Effector CD8-positive, alpha-beta T cell (primary cell): ENCODE results near the gene C2orf15.
"Not testable (repeated sequence)": the region's sequence is repeated elsewhere in the genome, so short reads cannot be mapped to it uniquely, and the experiment has no call there.

Source experiments
- DNase-seq: peaks from one replicate; lab custom pipeline; 2025; lab: John Stamatoyannopoulos, UW
- total RNA-seq, 4 experiments: gene quantifications; one replicate each; lab custom pipeline; 2026; lab: John Stamatoyannopoulos, UW

Gene C2orf15
- 0.49 to 3.3 (median 2.6) reads per million in 4 experiments for total RNA-seq

- peak; percentile 97 for DNase-seq
These were observed at the start of gene C2orf15 for GRCh38 chr2:99141110-99142108. C2orf15 (plus strand) TSS chr2:99141707; CDS start chr2:99150559, 8,852 bp downstream.

GRCh38 chr2:99096728-99097127, 44.8 kb upstream of the C2orf15 start:
- DNase-seq: no peak

DNA sequence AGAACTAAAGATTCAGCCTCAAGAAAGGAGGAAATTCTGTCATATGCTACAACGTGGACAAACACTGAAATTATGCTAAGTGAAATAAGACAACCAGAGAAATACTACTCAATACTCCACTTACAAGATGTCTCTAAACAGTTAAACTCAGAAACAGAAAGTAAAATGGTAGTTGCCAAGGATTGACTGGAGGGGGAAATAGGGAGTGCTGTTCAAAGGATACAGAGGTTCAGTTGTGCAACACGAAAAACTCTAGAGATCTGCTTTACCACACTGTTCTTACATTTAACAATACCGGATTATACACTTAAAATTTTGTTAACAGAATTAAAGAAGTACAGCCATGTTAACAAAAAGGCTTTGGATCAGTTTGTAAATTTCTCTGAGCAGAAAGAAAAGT, 39.8 kb upstream of the C2orf15 start:
- no peak for DNase-seq

DNA sequence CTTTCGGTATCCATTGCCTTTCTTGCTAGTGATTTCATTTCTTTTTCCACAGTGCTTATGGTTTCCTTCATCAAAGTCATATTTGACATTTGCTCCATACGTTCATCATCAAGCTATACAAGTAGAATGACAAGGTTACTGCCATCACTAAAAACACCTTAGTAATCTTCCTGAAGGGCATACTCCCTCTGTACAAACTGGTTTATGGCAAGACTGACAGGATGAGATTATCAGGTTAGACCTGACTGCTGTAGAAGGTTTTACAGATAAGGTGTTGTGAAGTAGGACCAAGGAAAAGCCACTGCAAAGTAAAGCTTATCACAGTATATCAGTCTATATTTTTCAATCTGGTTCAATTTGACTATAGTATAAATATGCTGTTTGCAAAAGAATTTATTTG, 37.5 kb upstream of the C2orf15 start:
- no peak for DNase-seq

GRCh38 chr2:99106913-99107312, 34.6 kb upstream of the C2orf15 start:
- DNase-seq: no peak

DNA sequence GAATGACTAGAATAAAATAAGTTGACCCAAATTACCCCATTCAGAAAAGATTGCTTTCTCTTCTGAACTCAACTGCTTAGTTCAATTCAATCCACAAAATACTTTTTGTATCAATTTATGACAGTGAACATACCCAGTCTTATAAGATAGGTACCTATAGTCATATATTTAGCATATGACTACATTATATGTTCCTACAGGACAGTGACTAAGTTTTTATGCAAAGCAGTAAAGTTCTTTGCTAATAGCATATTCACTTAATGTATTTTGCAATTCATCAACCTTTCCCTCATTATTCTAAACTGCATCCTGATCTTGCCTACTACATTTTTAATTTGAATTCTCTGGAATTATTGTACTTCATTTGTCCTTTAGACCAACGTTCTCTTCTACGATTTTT, 30.3 kb upstream of the C2orf15 start:
- DNase-seq: no peak

DNA sequence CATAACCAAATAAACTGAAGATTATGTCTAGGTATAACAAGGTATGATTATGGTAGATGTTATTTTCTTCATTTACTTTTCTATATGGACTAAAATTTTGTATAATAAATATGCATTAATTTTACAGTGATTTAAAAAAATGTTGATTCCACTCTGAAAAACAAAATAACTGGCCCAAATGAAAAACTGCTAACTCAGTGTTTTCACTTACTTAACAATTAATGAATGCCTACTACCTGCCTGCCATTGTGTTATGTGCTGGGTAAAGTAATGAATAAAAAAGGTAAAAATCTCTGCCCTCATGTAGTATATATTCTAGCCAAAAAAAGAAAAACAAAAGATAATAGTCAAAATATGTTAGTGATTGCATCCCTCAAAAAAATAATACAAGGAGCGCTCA, 29.6 kb upstream of the C2orf15 start:
- no peak for DNase-seq

- DNase-seq: no peak
These were observed 28.9 kb upstream of the C2orf15 start for GRCh38 chr2:99112617-99113016.

- DNase-seq: no peak
These were observed 13.5 kb upstream of the C2orf15 start for GRCh38 chr2:99127981-99128380.

DNA sequence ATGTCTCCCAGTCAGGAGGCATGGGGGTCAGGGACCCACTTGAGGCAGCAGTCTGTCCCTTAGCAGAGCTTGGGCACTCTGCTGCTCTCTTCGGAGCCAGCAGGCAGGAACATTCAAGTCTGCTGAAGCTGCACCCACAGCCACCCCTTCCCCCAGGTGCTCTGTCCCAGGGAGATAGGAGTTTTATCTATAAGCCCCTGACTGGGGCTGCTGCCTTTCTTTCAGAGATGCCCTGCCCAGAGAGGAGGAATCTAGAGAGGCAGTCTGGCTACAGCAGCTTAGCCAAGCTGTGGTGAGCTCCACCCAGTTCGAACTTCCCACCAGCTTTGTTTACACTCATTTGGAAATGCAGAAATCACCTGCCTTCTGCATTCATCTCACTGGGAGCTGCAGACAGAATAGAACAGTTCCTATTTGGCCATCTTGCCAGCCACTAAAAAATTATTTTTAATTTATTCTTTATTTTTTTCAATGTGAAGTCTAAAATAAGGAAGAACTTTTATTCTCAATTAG, 6.4 kb upstream of the C2orf15 start:
- not testable (repeated sequence) for DNase-seq

DNA sequence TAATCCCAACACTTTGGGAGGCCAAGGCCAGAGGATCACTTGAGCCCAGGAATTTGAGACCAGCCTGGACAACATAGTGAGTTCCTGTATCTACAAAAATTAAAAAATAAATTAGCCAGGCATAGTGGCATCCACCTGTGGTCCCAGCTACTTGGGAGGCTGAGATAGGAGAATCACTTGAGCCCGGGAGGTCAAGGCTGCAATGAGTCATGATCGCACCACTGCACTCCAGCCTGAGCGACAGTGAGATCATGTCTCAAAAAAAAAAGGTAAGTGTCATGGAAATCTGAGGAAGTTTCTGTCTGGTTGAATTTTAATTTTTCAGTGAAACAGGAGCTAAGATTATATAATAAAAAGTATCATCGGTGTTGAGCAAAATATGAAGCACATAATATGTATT, 2.5 kb upstream of the C2orf15 start:
- no peak for DNase-seq

- no peak for DNase-seq
These were observed 1.2 kb upstream of the C2orf15 start for GRCh38 chr2:99140056-99140859.

- DNase-seq: no peak
These were observed 722 bp upstream of the C2orf15 start for GRCh38 chr2:99140860-99141109.

DNA sequence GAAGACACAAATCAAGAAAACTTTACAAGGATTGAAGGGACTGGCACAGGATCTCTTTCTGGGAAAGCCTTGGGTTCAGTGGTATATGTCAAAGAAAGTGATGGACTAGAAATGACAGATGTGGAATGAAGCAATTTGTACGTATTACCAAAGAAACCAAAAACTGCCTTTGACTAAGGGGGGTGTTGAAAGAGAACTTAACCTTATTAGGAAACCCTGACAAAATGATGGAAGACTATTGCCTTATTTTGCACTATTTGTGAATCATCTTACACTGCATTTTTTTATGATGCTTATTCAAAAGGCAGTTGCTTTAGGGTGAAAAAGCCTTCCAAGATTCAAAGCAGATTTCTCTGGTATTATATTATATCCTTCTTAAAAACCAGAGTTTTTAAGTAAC, 9.2 kb downstream of the C2orf15 start:
- no peak for DNase-seq

DNA sequence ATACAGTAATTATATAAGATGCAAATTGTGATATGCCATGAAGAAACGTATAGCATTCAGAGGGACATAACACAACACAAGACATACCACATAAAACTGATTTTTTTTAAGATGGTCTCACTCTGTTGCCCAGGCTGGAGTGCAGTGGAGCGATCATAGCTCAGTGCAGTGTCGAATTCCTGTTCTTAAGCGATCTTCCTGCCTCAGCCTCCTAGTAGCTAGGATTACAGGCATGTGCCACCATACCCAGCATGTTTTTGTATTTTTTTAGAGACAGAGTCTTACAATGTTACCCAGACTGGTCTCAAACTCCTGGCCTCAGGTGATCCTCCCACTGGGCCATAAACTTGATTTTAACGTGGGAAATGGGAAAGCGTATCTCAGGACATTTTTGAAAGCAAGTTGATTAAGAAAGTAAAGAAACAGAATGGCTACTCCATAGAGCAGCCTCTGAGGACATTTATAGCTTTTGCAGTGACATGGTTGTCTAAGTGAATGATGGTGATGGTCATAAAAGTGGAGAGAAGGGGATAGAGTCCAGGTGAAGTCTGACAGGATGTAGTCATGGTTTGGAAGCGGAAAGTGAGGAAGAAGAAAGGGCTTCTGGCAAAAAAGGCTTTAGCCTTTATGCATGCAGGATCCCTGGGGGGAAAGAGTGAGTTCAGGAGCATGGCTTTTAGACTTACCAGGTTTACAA, 10.8 kb downstream of the C2orf15 start:
- no peak for DNase-seq

- no peak for DNase-seq
These were observed 12.6 kb downstream of the C2orf15 start for GRCh38 chr2:99153921-99154604.

DNA sequence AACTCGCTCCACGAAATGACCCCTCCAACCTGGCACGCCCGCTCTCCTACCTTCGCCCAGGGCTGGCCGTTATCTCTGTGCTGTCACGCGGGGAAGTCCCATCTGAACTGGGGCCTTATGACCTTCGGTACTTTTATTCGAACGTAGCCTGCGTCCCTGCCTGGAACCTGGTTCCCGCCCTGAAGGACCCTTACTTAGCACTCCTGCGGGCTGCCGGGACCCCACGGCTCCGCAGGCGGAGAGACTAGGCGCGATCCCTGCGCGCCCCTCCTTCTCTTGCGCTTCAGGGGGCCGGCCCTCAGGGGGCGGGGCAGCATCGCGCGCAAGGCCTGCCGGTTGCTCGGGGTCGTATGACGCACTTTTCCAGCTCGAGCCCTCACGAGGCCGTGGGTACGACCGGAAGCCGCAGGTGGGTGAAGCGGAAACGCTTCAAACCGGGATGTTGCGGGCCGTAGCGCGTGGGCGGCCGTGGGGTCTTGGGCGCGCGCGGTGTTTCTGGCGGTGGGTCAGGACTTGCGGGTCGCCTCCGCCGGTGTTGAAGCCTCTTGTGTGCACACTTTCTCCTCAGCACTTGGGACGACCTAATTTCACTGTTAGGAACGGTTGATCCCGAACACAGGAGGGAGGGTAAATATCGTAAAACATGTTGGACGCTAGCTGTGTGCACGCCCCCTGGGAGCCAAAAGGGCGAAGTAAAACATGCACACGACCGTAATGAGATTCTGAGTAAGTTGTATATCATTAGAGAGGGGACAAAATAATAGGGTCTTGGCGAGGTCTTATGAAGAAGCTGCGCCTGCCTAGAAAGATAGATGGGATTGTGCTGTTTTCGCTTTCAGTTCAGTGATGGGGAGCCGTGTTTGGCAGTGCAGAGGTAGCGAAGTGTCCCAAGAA, 13.4 kb downstream of the C2orf15 start, which contains the start of the genes LIPT1 and TSGA10:
Gene LIPT1, plus strand, starts transcription at position 325 of the 894 bp plus-strand sequence. CDS start 6,991 bp downstream, outside the sequence.
Gene TSGA10, minus strand, starts transcription at position 300 of the 894 bp plus-strand sequence. CDS start 45,503 bp downstream, outside the sequence.
- DNase-seq: peak; percentile 89

- no peak for DNase-seq
These were observed 15.4 kb downstream of the C2orf15 start for GRCh38 chr2:99156891-99157290.

- DNase-seq: no peak
These were observed 17.1 kb downstream of the C2orf15 start for GRCh38 chr2:99158599-99158998.

GRCh38 chr2:99159594-99159993, 18.1 kb downstream of the C2orf15 start:
- DNase-seq: no peak
